HS-5 (cell line): ENCODE data around the gene YTHDF2.
"Not testable (repeated sequence)": the region's sequence is repeated elsewhere in the genome, so short reads cannot be mapped to it uniquely, and the experiment has no call there.

Experiments
- DNase-seq: peaks from one replicate; pipeline ENCODE4 v3.0.0-alpha.2; 2012; ENCODE audit warnings: low read depth

Gene YTHDF2

DNA sequence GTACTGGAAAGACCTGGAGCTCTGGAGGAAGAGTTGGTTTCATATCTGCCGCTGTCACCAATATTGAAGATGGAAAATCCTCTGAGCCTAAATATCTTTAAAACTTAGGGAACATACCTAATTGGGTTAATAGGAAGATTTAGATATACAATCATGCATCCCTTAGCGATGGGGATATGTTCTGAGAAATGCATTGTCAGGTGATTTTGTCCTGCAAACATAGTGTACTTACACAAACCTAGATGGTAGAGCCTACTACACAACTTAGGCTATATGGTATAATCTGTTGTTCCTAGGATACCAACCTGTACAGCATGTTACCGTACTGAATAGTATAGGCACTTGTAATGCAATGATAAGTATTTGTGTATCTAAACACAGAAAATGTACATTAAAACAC is 22.5 kb downstream of the YTHDF2 start:
- DNase-seq = no peak

DNA sequence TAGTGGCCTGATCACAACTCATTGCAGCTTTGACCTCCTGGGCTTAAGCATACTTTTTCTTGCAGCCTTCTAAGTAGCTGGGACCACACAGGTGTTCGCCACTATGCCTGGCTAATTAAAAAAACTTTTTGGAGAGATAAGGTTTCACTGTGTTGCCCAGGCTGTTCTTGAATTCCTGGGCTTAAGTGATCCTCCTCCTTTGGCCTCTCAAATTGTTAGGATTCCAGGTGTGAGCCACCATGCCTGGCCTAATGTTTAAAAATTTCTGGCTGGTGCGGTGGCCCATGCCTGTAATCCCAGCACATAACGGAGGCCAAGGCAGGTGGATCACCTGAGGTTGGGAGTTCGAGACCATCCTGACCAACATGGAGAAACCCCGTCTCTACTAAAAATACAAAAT is 24.4 kb downstream of the YTHDF2 start:
- no peak for DNase-seq

DNA sequence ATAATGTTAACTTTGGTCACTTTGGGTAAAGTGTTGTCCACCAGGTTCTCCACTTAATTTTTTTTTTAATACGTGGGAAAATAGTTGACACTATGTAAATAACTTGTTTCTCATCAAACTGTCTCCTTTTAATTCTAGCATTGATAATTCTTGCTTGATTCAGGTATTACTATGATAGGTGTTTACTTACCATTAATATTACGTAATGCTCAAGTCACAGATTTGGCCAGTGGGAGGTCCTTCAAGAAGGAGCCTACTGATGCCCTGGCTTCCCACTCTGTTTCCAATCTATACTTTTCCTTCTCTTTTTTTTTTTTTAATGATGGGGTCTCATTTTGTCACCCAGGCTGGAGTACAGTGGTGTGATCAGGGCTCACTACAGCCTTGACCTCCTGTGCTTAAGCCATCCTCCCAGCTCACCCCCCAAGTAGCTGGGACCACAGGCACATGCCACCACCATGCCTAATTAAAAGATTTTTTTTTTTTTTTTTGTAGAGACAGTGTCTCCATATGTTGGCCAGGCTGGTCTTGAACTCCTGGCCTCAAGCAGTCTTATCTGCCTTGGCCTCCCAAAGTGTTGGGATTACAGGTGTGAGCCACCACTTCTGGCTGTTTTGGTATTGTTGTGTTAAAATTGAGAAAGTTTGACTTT is 29.9 kb downstream of the YTHDF2 start:
- DNase-seq = no peak

DNA sequence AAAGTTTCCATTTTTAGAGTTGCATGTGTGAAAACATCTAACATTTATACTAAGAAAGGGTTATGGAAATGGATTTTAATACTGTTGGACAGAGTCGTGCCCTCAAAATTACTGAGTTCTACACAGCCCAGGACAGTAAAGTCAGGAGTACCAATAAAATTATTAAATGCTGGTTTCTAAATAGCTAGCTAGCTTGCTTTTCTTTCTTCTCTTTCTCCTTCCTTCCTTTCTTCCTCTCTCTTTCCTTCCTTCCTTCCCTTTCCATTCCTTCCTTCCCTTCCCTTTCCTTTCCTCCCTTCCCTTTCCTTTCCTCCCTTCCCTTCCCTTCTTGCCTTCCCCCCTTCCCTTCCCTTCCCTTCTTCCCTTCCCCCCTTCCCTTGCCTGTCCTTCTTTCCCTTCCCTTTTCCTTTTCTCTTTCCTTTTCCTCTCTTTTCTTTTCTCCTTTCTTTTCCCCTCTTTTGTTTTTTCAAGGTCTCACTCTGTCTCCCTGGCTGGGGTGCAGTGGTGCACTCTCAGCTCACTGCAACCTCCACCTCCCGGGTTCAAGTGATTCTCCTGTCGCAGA is 33.9 kb downstream of the YTHDF2 start:
- DNase-seq = no peak

DNA sequence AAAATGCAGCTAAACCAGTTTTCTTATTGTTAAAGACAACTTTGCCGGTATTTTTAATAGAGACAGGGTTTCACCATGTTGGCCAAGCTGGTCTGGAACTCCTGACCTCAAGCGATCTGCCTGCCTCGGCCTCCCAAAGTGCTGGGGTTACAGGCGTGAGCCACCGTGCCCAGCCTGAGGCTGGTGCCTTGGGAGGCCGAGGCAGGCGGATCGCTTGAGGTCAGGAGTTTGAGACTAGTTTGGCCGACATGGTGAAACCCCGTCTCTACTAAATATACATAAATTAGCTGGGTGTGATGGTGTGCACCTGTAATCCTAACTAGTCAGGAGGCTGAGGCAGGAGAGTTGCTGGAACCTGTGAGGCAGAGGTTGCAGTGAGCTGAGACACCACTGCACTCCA is 35.2 kb downstream of the YTHDF2 start:
- not testable (repeated sequence) for DNase-seq

DNA sequence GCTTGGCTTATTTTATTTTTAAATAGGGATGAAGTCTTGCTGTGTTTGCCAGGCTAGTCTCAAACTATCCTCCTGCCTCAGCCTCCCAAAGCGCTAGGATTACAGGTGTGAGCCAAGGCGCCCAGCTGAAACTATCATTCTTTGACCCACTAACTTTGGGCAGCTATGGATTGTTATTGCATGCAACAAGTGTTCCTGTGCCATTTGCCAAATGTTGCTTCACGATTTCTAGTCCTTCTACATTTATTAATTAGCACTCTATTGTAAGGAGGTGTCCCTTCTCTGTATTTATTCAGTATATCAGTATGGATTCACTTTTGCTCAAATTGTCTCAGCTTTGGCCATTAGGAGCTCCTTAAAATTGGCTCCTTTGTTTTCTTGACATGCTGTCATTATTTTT is 36.4 kb downstream of the YTHDF2 start:
- DNase-seq = no peak

DNA sequence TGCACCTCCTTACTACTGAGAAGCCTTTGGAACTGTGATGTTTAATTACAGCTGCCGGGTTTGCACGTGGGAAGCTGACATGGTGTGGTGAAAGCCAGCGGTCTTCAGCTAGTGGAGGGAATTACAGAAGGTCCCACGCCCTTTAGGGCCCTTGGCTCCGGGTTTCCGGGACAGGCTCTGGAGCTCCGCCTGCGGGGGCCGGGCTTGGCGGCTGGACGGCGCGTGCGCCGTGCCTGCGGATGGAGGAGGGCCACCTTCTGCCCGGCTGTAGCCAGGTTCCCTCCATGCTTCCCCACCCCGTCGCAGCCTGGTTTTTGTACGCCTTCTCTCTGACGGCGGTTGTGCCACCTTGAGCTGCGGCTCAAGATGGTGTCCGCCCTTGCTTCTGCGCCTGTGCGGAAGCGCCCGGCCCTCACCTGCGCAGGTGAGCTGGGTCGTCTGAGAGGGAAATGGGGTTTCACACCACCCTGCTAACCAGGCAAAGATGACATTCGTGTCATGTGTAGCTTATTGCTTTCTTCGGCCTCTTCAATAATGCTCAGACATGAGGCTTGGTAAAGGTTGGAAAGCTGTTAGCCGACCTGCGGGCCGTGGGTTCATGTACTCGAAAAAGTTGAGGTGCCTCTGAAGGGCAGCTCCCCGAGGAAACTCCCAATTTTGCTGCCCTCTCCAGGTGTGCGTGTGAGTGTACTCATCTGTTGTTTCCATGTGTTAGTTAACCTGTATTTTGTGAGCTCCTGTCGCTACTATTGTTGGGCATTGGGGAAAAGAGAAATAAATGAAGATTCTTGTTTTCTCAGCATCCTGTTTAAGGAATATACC is 38.6 kb downstream of the YTHDF2 start:
- no peak for DNase-seq

DNA sequence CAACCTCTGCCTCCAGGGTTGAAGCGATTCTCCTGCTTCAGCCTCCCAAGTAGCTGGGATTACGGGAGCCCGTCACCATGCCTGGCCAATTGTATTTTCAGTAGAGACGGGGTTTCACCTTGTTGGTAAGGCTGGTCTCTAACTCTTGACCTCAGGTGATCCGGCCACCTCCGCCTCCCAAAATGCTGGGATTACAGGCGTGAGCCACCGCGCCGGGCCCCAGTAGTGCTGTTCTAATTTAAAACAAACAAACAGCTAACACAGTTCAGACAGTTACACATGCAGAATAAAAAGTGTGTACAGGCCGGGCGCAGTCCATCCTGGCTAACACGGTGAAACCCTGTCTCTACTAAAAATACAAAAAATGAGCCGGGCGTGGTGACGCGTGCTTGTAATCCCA is 39.6 kb downstream of the YTHDF2 start:
- no peak for DNase-seq

DNA sequence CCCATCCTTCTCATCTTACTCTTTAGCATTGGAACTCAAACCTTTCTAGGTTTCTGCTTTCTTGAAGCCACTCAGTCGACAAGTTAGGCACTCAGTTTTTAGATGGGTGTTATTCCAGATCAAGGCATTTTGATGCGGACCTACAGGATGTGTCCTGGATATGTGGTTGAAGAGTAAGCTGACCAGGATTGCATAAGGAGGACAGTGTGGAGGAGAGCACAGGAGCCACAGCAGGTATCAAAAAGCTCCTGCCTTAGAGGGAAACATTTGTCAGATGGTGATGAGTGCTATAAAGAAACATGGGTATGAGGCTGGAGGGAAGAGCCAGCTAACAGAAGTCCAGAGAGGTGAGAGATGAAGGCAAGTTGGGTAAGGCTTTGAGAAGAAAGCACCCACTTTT is 41.3 kb downstream of the YTHDF2 start:
- DNase-seq = no peak

DNA sequence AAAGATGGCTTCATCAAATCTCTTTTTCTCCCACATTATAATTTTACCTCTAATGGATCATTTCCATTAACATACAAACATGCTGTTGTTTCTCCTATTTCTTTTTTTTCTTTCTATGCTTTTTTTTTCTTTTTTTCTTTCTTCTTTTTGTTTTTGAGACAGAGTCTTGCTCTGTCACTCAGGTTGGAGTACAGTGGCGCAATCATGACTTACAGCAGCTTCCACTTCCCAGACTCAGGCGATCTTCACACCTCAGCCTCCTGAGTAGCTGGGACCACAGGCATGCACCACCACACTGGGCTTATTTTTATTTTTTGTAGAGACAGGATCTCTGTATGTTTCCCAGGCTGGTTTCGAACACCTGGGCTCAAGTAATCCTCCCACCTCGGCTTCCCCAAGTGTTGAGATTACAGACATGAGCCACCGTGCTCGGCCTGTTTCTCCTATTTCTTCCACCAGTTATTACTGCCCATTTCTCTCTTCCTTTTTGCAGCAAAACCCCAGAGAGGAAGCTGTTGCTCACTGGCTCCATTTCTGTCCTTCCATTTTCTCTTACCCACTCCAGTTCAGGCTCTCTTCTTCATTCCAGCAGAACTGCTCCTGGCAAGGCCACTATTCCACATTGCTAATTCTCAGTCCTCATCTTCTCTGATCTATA is 43.1 kb downstream of the YTHDF2 start:
- no peak for DNase-seq

DNA sequence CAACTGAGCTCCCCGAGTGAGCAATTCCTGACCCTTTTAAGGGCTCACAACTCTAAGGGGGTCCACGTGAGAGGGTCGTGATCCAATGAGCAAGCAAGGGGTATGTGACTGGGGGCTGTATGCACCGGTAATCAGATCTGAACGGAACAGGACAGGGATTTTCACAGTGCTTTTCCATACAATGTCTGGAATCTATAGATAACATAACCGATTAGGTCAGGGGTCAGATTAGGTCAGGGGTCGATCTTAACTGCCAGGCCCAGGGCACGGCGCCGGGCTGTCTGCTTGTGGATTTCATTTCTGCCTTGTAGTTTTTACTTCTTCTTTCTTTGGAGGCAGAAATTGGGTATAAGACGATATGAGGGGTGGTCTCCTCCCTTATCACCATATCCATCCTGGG is 44.6 kb downstream of the YTHDF2 start:
- DNase-seq = no peak

DNA sequence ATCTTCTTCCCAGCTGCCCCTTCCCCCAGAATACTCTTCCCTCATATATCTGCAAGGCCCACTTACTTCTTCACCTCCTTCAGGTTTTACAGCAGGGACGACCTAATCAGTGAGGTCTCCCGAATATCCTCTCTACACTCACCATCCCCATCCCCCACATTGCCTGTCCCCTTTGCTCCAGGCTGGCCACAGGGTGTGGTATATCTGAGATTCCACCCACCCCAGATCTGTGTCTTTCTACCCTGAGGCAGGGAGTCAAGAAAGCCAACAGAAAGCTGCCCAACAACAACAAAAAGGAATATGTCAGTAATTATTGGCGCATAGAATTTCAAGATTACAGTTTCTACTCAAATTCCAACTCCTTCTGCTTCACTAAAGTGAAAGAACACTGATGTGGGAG is 45.3 kb downstream of the YTHDF2 start:
- DNase-seq = no peak

DNA sequence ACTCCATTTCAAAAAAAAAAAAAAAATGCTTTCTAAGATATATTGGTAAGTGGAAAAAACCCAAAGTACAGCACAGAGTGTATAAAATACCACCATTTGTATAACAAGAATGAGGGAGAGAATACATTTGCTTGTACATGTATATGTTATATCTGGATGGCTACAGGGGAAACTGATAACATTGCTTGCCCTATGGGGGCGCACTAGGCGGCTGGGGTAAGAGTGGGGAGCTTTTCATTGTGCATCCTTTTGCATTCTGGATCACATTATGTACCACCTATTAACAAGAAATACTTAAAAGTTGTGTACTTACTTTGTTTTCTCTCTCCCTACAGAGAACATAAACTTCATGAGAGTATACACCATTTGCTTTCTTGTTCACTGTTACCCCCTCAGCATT is 46.6 kb downstream of the YTHDF2 start:
- DNase-seq = no peak

DNA sequence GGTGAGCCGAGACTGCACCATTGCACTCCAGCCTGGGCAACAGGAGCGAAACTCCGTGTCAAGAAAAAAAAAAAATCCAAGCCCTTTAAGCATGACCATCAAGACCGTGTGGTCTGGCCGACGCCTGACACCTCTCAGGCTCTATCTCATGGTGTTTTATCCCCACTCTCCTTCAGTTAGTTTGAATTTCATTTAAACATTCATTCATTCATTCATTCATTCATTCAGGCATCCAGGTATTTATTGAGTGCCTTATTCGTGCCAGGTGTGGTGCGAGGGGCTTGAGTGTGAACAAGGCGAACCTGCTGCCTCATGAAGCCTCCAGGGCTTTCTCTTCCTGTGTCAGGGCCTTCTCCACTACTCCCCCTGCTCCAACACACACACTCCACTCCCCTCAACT is 52.7 kb downstream of the YTHDF2 start:
- DNase-seq = no peak

DNA sequence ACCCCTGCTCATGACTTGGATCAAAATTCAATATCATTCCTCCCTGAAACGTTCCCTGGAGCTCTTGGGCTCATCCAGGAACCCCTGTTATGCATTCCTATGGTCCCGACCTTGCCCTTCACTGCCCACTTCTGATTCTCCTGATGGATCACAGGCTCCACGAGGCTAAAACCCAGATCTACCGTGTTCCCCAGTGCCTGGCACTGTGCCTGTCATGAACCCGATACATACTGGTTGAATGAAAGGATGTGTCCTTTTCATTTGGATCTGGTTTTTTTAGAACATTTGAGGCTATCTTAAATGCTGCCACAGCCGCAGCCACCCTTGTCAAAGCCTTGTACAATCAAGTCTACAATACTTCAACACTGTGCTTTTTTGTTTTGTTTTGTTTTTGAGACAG is 53.1 kb downstream of the YTHDF2 start:
- no peak for DNase-seq

DNA sequence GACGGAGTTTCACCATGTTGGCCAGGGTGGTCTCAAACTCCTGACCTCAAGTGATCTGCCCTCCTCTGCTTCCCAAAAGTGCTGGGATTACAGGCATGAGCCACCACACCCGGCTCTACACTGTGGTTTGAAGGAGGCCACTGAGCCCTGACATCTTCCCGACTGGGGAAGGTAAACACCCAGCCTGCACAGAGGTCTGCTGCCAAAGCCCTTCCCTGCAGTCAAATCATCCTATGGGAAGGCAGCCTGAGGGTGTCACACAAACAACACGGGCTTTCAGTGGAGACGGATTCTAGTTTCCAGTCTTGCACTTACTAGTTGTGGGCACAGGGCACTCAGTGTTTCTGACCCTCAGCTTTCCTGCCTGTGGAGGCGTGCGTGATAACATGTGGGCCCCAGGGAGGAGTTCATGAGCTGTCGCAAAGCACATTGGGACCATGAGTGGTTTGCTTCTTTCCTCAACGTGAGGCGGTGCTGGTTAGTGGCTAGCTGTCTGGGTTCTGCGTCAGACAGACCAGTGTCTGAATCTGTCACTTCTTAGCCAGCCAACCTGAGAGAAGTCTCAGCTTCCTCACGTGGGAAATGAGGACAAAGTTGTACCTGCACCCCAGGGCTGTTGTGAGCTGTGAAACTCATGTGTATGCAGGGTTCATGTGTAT is 53.8 kb downstream of the YTHDF2 start:
- DNase-seq = no peak

DNA sequence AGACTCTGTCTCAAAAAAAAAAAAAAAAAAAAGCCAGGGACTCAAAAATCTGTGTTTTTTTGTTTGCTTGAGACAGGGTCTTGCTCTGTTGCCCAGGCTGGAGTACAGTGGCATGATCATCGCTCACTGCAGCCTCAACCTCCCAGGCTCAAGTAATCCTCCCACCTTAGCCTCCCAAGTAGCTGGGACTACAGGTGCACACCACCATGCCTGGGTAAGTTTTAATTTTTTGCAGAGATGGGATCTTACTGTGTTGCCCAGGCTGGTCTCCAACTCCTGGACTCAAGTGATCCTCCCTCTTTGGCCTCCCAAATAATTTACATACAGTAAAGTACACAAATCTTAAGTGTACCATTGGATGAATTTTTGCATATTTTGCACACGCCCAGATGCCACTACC is 55.2 kb downstream of the YTHDF2 start:
- not testable (repeated sequence) for DNase-seq

DNA sequence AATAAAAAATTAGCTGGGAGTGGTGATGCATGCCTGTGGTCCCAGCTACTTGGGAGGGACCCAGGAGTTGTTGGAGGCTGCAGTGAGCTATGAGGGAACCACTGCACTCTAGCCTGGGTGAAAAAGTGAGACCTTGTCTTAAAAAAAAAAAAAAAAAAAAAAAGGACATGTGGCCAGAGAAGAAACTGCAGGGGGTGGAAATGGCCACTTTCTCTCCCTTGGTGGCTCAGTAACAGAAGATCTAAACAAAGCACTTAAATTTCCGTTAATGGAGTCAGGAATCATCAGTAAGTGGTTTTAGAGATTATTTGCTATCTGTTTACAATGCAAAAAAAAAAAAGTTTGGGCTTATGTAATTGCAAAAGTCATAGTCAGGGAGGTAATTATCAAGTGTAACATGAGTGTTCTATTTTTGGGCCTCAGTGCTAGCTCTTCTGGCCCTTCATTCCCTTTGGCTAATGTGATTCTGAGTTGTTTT is 55.9 kb downstream of the YTHDF2 start:
- DNase-seq = no peak

DNA sequence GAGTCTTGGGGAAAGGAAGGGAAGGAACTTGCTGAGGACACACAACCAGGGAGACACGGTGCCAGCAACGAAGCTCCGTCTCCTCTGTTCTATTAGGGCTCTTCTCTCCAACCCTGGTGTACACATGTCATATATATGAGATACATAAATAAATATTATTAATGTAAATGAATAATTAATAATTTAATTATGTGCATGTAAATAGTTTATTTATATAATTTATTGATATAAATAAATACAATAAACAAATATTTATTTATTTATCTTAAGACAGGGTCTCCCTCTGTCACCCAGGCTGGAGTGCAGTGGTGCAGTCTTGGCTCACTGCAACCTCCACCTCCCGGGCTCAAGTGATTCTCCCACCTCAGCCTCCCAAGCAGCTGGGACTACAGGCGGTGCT is 57.8 kb downstream of the YTHDF2 start:
- not testable (repeated sequence) for DNase-seq

DNA sequence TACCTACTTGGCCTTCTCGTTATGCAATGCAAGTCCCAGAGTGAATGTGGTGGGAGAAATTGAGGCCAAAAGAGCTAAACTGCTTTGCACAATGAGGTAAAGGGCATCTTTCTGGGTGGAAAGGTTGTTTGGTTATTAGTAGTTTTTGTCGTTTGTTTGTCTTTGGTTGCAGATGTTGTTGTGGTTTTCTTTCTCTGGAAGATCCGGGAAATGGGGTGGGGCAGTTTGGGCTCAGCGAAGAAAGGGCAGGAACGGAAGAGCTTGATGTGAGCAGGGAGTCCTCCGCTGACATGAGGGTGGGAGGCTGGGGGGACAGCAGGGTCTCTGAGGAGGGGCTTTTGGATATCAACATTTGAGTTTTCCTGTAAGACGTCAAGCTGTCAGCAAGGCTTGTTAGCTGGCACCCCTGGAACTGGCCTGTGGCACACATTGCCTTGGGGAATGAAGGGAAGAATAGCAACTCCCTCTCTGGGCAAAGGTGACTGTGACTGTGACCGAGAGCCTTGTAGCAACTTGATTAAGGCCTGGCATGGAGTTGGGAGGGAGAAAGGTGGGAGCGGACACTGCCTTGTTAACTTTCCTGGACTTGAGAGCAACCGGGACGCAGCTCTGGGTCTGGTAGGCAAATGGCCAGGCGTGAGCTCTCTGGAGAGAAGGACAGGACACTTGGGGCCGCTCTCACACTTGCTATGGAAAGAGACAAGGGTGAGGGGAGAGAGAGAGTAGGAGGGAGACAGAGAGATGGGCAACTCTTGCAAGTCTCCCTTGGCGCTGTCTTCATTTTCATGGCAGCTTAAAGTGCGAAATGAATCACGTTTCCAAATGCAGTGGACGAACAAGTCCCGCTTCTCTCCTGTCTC is 59.8 kb downstream of the YTHDF2 start:
- DNase-seq = no peak

DNA sequence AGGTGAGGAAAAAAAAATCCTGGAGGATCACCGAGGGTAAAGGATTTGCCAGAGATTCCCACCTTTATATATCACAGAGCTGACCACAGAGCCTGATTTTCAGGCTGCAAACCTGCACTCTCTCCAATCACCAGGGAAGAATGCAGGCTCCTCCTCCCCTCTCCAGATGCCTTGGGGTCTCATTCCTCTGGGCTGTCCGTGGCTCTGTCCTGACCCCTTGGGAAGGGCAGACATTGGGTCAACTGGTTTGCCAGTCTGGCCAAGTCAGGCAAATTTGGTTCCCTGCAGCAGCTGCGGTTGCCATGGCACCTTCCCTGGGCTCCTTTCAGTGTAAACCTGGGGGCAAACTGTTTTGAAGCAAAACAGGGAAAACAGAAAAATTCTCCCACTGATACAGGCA is 63.6 kb downstream of the YTHDF2 start:
- DNase-seq = no peak
